ENCODE measurements around the gene RPL28. TPM values are rescaled to one million over a fixed set of nuclear protein-coding genes. Genes with fewer than 3 reads are reported as not detected.

RPL28 gene
- total and polyA plus RNA-seq, 2 of the 4 experiments (the other 2 are of a cell fraction) = 386 to 1,693 TPM

GRCh38 chr19:55368106-55368505 is 17.6 kb upstream of the RPL28 start:
- POLR2A ChIA-PET (ENCODE audit: unreplicated experiment) = no interaction called here

More at GRCh38 chr19:55368106-55368505, 17.6 kb upstream of the RPL28 start:
- CTCF ChIA-PET = no interaction called here
- TF ChIP-seq CHD1 (IDR thresholded peaks at IDR 0.05; ENCODE audit: low read depth, low read length) = no peak
- TF ChIP-seq RCOR1 (IDR thresholded peaks at IDR 0.05; ENCODE audit: insufficient replicate concordance, low read length) = no peak
- 0 out of 2 replicates have a peak, but pooled peaks have one; percentile 20 for TF ChIP-seq POLR2A (IDR thresholded peaks at IDR 0.05; ENCODE audit: low read depth, low read length)
- H3K4me1 ChIP-seq (ENCODE audit: control insufficient read depth, insufficient read depth, low read length) = peaks cover 29% of the 10 kb centered on the region
- H3K23ac ChIP-seq (ENCODE audit: low read depth, low read length) = no peak overlapping the region
- peak overlapping the region; percentile 99 for H2AK9ac ChIP-seq (replicated peaks; ENCODE audit: low read depth, low read length, poor library complexity)
- H3K9me1 ChIP-seq (ENCODE audit: insufficient read depth, low read length) = peaks cover 12% of the 10 kb centered on the region; the same call in 1 of the 2 replicates
- DNase-seq = no peak
- H2BK15ac ChIP-seq (ENCODE audit: low read depth, low read length) = no peak overlapping the region
- BruUV-seq (replicated peaks) = no TSS peak
- no peak for ATAC-seq (ENCODE audit: low read depth)
- 100% methylated on average over 1 of the region's 16 CpGs; no CpG with 5 or more reads in 1 of the 2 experiments for WGBS, 2 experiments (ENCODE audit: extremely low coverage in 2 of 2, insufficient read length in 1 of 2)
- peaks cover 5 to 50% of the 10 kb centered on the region in 2 experiments; a peak in 3 of 4 replicates for H3K79me1 ChIP-seq (ENCODE audit: low read depth in 1 of 2, low read length in 2 of 2)
- intact Hi-C loops (cut with micrococcal nuclease) = no loop called here
- H3K27me3 ChIP-seq (ENCODE audit: control insufficient read depth, insufficient read depth, low read length) = no peaks in the 10 kb centered on the region
- no peak overlapping the region for H4K5ac ChIP-seq (ENCODE audit: low read depth, low read length)
- H4K91ac ChIP-seq (ENCODE audit: insufficient read depth, low read depth, low read length) = peak overlapping the region; percentile 68; the same call in 1 of the 2 replicates
- H3K18ac ChIP-seq (ENCODE audit: low read depth, low read length) = no peak overlapping the region
- in situ Hi-C loops (cut with MboI; ENCODE audit: low sequenced_read_pairs) = no loop called here
- H2BK20ac ChIP-seq (ENCODE audit: low read depth, low read length) = no peak overlapping the region
- H3K36me3 ChIP-seq (ENCODE audit: control insufficient read depth, insufficient read depth, low read length) = peaks cover 26% of the 10 kb centered on the region
- H3K4me2 ChIP-seq (ENCODE audit: low read depth, low read length) = peak overlapping the region; percentile 83
- H3K56ac ChIP-seq (ENCODE audit: extremely low read depth, insufficient read depth, low read length) = no peak overlapping the region
- no peak overlapping the region; the same call in 1 of the 2 replicates for H2AK5ac ChIP-seq (ENCODE audit: low read depth, low read length)
- H2BK120ac ChIP-seq (ENCODE audit: low read depth, low read length) = no peak overlapping the region
- peaks cover 57% of the 10 kb centered on the region for H4K20me1 ChIP-seq (ENCODE audit: insufficient read depth, low read length)
- H2BK5ac ChIP-seq (ENCODE audit: low read depth, low read length, poor library complexity, severe bottlenecking) = peak overlapping the region; percentile 61
- H3K4me3 ChIP-seq (ENCODE audit: insufficient read depth, low read depth, low read length) = peak overlapping the region; percentile 73
- 0 out of 2 replicates have a peak overlapping the region, but pooled peaks have one; percentile 52 for H3K14ac ChIP-seq (replicated peaks; ENCODE audit: low read depth, low read length)
- no peaks in the 10 kb centered on the region for H3K9me3 ChIP-seq (ENCODE audit: control insufficient read depth, insufficient read depth, low read length)
- peak overlapping the region in 1 of 2 experiments; percentile 80; a peak in 1 of 4 replicates for H4K8ac ChIP-seq (ENCODE audit: low read depth in 2 of 2, low read length in 2 of 2)
- H2AFZ ChIP-seq (replicated peaks; ENCODE audit: low read length, poor library complexity) = no peak overlapping the region
- H3K9ac ChIP-seq (ENCODE audit: low read depth, low read length) = peak overlapping the region; percentile 72; the same call in 1 of the 2 replicates
- dilution Hi-C loops (cut with HindIII; ENCODE audit: low sequenced_read_pairs, unreplicated experiment) = no loop called here
- peak overlapping the region; percentile 78 for H3K27ac ChIP-seq (ENCODE audit: insufficient read depth, low read length)
- H3K4ac ChIP-seq (ENCODE audit: low read depth, low read length) = 0 out of 2 replicates have a peak overlapping the region, but pooled peaks have one; percentile 51

Measured in IMR-90 (cell line).